Esophagus muscularis mucosa (tissue), 3 donors: ENCODE measurements around the gene LGALS1.

Source experiments
- CTCF ChIP-seq, 3 experiments: fragments of 200-600 bp in 2 of 3; fragments of 450-650 bp in 1 of 3; sonication (generic) in 2 of 3; IDR thresholded peaks; one replicate each; pipeline ENCODE4 v1.5.1; 2017 to 2019; ENCODE audit warnings: antibody characterized with exemption in 3 of 3, mild to moderate bottlenecking in 2 of 3, moderate library complexity in 1 of 3
- POLR2A ChIP-seq: fragments of 450-650 bp; IDR thresholded peaks from one replicate; pipeline ENCODE4 v1.6.1; 2017; ENCODE audit warnings: antibody characterized with exemption, moderate library complexity, mild to moderate bottlenecking, low read depth

- TF ChIP-seq CTCF (IDR thresholded peaks at IDR 0.05) (peak; percentile 41 to 50 (median 46)), POLR2A (no peak)
Measured at GRCh38 chr22:37661160-37661924, 14.1 kb upstream of the LGALS1 start.
